Measurements from ENCODE around the gene LSM7. TPM values are rescaled to one million over a fixed set of nuclear protein-coding genes. Genes with fewer than 3 reads are reported as not detected.

The LSM7 gene
- total and polyA plus RNA-seq, 2 of the 13 experiments (the other 11 are each of a cell fraction or from before 2014, with no cell fraction given) = 140 to 205 TPM

DNA sequence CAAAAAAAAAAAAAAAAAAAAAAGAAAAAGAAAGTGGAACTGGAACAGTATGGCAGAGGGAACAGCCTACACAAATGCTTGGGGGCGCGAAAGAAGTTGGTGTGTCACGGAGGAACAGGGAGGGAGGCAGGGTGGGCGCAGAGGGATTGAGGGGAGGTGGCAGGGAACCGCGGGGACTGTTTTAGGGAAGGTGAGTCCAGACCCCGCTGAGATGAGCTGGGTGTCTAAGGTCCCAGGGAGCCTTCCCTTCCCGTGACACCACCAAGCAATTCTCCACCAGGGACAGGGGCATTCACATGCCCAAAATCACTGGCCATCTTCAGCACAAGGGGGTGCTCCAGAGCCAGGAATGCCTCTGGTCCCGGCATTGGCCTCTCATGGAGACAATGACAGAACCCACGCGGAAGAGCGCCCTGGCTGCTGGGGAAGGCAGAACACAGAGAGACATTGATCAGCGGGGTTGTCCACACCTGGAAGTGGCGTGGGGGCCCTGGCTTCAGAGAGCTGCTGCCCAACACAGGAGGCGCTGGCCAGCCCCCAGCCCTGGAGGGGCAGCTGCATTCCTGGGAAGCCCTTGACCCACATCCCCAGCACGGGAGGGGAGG, 53.4 kb downstream of the LSM7 start (continued):
- TF ChIP-seq, protein P1, sequence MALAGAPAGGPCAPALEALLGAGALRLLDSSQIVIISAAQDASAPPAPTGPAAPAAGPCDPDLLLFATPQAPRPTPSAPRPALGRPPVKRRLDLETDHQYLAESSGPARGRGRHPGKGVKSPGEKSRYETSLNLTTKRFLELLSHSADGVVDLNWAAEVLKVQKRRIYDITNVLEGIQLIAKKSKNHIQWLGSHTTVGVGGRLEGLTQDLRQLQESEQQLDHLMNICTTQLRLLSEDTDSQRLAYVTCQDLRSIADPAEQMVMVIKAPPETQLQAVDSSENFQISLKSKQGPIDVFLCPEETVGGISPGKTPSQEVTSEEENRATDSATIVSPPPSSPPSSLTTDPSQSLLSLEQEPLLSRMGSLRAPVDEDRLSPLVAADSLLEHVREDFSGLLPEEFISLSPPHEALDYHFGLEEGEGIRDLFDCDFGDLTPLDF (CRISPR knock-in tag; IDR thresholded peaks at IDR 0.05) = no peak
- TF ChIP-seq MAFG (CRISPR knock-in tag; IDR thresholded peaks at IDR 0.05) = no peak
- peak; percentile 48; the same call in 1 of the 2 replicates for TF ChIP-seq RXRA (CRISPR knock-in tag; IDR thresholded peaks at IDR 0.05)
- TF ChIP-seq, protein P2, sequence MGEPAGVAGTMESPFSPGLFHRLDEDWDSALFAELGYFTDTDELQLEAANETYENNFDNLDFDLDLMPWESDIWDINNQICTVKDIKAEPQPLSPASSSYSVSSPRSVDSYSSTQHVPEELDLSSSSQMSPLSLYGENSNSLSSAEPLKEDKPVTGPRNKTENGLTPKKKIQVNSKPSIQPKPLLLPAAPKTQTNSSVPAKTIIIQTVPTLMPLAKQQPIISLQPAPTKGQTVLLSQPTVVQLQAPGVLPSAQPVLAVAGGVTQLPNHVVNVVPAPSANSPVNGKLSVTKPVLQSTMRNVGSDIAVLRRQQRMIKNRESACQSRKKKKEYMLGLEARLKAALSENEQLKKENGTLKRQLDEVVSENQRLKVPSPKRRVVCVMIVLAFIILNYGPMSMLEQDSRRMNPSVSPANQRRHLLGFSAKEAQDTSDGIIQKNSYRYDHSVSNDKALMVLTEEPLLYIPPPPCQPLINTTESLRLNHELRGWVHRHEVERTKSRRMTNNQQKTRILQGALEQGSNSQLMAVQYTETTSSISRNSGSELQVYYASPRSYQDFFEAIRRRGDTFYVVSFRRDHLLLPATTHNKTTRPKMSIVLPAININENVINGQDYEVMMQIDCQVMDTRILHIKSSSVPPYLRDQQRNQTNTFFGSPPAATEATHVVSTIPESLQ (CRISPR knock-in tag; conservative IDR thresholded peaks at IDR 0.05) = no peak
- 0 out of 2 replicates have a peak, but pooled peaks have one; percentile 43 for TF ChIP-seq HNRNPL (IDR thresholded peaks at IDR 0.05; ENCODE audit: low read depth, low read length)
- no peak for TF ChIP-seq ZNF530 (CRISPR knock-in tag; IDR thresholded peaks at IDR 0.05; ENCODE audit: low read depth)
- TF ChIP-seq ZBTB7B (CRISPR knock-in tag; IDR thresholded peaks at IDR 0.05) = no peak
- TF ChIP-seq, protein P3, sequence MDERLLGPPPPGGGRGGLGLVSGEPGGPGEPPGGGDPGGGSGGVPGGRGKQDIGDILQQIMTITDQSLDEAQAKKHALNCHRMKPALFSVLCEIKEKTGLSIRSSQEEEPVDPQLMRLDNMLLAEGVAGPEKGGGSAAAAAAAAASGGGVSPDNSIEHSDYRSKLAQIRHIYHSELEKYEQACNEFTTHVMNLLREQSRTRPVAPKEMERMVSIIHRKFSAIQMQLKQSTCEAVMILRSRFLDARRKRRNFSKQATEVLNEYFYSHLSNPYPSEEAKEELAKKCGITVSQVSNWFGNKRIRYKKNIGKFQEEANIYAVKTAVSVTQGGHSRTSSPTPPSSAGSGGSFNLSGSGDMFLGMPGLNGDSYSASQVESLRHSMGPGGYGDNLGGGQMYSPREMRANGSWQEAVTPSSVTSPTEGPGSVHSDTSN (CRISPR knock-in tag; IDR thresholded peaks at IDR 0.05) = no peak
- TF ChIP-seq ZFAT (CRISPR knock-in tag; conservative IDR thresholded peaks at IDR 0.05) = no peak
- TF ChIP-seq ZNF329 (CRISPR knock-in tag; IDR thresholded peaks at IDR 0.05; ENCODE audit: low read depth) = 0 out of 2 replicates have a peak, but pooled peaks have one; percentile 32
- TF ChIP-seq, protein P4, sequence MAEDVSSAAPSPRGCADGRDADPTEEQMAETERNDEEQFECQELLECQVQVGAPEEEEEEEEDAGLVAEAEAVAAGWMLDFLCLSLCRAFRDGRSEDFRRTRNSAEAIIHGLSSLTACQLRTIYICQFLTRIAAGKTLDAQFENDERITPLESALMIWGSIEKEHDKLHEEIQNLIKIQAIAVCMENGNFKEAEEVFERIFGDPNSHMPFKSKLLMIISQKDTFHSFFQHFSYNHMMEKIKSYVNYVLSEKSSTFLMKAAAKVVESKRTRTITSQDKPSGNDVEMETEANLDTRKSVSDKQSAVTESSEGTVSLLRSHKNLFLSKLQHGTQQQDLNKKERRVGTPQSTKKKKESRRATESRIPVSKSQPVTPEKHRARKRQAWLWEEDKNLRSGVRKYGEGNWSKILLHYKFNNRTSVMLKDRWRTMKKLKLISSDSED (CRISPR knock-in tag; IDR thresholded peaks at IDR 0.05) = no peak
- TF ChIP-seq, protein P5, sequence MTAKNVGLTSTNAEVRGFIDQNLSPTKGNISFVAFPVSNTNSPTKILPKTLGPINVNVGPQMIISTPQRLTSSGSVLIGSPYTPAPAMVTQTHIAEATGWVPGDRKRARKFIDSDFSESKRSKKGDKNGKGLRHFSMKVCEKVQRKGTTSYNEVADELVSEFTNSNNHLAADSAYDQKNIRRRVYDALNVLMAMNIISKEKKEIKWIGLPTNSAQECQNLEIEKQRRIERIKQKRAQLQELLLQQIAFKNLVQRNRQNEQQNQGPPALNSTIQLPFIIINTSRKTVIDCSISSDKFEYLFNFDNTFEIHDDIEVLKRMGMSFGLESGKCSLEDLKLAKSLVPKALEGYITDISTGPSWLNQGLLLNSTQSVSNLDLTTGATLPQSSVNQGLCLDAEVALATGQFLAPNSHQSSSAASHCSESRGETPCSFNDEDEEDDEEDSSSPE (CRISPR knock-in tag; IDR thresholded peaks at IDR 0.05) = no peak
- TF ChIP-seq, protein P6, sequence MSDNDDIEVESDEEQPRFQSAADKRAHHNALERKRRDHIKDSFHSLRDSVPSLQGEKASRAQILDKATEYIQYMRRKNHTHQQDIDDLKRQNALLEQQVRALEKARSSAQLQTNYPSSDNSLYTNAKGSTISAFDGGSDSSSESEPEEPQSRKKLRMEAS (IDR thresholded peaks at IDR 0.05) = peak; percentile 48; the same call in 1 of the 2 replicates
- TF ChIP-seq ZFP82 (CRISPR knock-in tag; IDR thresholded peaks at IDR 0.05; ENCODE audit: borderline replicate concordance) = no peak
- TF ChIP-seq POLR2AphosphoS5 (IDR thresholded peaks at IDR 0.05; ENCODE audit: low read depth, low read length) = no peak
- TF ChIP-seq RFX1 (IDR thresholded peaks at IDR 0.05) = no peak
- TF ChIP-seq, protein P7, sequence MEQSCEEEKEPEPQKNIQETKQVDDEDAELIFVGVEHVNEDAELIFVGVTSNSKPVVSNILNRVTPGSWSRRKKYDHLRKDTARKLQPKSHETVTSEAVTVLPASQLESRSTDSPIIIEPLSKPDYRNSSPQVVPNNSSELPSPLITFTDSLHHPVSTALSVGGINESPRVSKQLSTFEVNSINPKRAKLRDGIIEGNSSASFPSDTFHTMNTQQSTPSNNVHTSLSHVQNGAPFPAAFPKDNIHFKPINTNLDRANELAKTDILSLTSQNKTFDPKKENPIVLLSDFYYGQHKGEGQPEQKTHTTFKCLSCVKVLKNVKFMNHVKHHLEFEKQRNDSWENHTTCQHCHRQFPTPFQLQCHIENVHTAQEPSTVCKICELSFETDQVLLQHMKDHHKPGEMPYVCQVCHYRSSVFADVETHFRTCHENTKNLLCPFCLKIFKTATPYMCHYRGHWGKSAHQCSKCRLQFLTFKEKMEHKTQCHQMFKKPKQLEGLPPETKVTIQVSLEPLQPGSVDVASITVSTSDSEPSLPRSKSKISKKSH (CRISPR knock-in tag; IDR thresholded peaks at IDR 0.05; ENCODE audit: borderline replicate concordance) = no peak
- TF ChIP-seq HDAC2 (CRISPR knock-in tag; IDR thresholded peaks at IDR 0.05) = no peak

Measured in HepG2 (cell line).